Loucy (cell line): ENCODE results near the gene FMN1.

Experiments
- CTCF ChIP-seq: fragments of 200-600 bp; sonication (generic); conservative IDR thresholded peaks from 2 replicates; pipeline ENCODE4 v1.5.1; 2014; ENCODE audit warnings: mild to moderate bottlenecking, antibody characterized with exemption, low read length
- EZH2phosphoT487 ChIP-seq: fragments of 200-600 bp; IDR thresholded peaks from 2 replicates; pipeline ENCODE4 v1.6.1; 2018; ENCODE audit warnings: antibody characterized with exemption, mild to moderate bottlenecking, moderate library complexity, borderline replicate concordance

GRCh38 chr15:33204087-33204486 lies 9.6 kb upstream of the FMN1 start:
- no peak for TF ChIP-seq CTCF
- no peak for TF ChIP-seq EZH2phosphoT487
